ENCODE data around the gene LDLRAD4. TPM values are rescaled to one million over a fixed set of nuclear protein-coding genes. Genes with fewer than 3 reads are reported as not detected.

LDLRAD4 gene
- 3.0 TPM for total RNA-seq

DNA sequence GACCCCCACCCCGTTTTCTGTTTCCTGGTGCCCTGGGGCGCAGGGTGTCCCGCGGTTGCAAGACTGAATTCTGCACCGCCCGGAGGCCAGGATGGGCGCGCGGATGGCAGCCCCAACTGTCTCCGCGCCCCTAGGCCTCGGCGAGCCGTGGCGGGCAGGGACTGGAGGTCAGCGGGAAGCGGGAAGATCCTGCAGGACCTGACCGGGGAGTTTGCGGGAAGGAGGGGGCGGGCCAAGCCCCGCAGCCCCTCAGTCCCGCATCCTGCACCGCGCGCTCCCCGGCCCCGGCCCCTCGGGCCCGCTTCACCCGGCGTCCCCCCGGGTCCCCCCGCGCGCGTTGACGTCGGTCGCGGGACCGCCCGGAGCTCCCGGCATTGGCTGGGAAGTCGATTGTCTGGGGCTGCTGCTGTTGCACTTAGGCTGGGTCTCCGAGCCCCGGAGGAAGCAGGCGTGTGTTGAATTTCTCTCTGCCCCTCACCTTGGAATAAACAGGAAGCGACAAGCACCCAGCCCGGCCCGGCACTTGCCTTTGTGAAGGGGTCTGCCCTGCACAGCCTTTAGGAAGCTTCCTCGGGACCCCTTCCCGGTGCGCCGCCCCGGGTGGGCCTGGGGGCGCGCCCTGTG, at the start of gene LDLRAD4:
Gene LDLRAD4, plus strand, starts transcription at position 393 of the 624 bp plus-strand sequence.
- ATAC-seq: peak; percentile 7

DNA sequence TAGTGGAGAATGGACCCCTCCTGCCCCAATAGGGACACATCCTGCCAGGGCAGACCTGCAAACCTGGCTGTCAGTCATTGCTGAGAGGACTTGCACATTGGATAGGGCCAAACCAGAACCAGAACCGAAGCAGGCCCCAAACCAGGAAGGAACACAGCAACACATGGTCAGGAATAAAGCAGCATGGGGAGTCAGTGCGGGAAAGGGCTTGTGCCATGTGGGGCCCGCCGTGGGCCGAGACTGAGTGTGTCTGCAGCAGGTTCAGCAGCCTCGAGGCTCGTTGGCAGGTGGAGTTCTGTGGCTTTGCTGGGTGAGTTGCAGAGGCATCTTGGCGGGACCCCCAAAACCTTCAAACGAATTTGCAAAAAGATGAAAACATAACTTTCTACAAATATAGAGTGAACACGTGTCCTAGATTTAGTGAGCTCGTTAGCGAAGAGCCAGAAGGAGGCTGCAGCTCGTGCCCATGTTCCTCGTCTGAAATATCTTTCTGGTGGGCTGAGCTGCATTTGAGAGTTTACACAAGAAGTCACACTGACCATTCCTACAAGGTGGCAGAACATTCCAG, 44.9 kb upstream of the LDLRAD4 start:
- no peak for ATAC-seq

DNA sequence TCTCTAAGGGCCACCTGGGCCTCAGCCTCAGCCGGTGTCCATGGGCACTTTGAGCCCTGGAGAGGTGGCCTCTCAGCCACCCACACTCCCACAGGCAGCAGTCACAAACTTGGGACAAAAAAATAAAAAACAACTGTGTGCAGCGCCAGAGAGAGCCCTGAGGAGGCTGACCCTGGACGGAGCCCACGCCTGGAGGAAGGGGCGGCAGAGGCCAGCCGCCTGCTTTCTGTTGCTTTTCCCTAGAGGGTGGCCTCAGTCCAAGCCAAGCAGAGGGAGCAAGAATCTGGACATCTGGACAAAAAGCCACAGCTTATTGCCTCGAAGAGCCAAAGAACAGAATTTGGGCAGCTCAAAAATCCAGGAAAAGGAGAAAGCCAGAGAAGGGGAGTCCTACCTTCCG, 43.3 kb upstream of the LDLRAD4 start:
- ATAC-seq: no peak

DNA sequence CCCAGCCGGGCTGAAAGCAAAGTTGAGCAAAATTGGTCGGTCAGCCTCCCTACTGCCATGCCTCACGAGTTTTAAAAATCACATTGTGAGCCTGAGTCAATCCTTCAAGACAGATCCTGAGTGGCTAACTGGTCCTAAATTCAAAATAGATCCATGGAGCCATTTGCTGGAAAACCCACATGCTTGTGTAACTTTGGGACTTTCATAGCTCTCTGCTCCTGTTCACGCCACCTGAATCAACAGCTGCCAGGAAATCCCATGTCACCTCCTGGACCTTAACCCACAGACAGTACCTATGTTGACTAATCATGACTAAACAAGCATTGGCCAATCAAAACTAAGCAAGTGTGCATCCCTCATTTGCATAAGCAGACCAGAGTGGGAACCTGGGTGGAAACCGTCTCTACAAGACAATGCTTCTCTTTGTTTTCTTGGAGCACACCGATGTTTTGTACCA, 42.8 kb upstream of the LDLRAD4 start:
- ATAC-seq: no peak

DNA sequence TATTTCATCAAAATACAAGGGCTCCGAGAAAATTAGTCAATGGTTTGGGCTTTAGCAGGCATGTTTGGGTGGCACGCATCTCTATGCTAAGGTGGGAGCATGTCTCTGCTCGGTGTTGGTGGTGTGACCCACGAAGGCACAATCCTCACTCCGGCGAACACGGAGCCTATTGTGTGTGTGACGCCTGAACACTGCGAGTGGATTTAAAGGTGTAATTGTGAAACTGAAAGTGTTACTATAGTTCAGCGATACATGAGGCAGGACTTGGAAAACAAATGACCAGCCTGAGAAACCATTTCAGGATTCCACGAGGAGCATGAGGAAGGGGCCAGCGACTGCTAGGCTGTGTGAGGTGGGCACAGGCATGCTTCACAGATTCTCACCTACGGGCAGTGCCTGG, 41.7 kb upstream of the LDLRAD4 start:
- ATAC-seq: no peak

DNA sequence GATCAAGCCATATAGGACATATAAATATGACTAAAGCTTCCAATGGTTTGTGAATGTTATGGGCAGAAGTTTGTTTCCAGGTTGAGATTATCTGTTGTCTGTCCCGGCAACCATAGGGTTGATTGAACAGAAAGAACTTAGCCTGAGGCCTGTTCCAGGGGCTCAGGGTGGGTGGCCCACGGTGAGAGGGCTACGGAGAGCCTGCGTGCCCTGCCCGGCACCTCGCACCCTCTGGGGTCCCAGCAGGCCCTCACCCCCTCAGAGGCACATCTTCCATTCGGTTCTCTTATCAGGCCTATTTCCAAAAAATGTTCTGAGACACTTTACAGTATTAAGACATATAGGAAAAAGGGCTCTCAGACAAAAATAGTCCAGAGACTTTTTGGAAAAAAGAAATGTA, 40.4 kb upstream of the LDLRAD4 start:
- ATAC-seq: no peak

DNA sequence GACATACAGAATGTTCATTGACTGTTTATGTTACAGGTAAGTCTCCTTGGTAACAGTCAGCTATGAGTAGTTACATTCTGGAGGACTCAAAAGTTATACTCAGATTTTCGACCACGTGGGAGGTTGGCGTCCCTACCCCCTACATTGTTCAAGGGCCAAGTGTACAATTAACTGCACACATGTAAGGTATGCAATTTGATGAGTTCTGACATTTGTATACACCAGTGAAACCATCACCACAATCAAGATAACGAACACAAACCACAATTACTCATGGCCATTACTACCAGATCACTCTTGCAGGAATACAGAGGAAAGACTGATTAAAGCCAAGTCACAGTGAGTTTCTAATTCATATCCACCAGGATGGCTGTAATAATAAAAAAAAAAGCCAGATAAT, 39.6 kb upstream of the LDLRAD4 start:
- ATAC-seq: no peak

DNA sequence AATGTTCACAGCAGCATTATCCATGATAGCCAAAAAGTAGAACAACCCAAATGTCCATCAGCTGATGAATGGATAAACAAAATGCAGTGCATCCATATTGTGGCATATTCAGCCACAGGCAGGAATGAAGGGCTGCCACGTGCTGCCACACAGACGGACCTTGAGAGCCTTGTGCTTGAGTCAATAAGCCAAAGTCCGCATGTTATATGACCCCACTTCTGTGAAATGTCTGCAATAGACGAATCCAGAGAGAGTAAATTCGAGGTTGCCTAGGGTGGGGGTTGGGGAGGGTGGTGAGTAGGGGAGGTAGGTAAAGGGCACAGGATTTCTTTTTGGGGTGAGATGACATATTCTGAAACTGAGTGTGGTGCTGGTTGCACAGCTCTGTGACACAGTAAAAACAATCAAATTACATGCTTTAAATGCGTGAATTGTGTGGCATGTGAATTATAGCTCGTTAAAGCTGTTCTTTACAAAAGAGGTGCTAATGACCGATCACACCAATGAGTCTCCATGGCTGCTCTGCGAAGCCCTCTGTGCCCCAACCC, 38.9 kb upstream of the LDLRAD4 start:
- ATAC-seq: no peak

DNA sequence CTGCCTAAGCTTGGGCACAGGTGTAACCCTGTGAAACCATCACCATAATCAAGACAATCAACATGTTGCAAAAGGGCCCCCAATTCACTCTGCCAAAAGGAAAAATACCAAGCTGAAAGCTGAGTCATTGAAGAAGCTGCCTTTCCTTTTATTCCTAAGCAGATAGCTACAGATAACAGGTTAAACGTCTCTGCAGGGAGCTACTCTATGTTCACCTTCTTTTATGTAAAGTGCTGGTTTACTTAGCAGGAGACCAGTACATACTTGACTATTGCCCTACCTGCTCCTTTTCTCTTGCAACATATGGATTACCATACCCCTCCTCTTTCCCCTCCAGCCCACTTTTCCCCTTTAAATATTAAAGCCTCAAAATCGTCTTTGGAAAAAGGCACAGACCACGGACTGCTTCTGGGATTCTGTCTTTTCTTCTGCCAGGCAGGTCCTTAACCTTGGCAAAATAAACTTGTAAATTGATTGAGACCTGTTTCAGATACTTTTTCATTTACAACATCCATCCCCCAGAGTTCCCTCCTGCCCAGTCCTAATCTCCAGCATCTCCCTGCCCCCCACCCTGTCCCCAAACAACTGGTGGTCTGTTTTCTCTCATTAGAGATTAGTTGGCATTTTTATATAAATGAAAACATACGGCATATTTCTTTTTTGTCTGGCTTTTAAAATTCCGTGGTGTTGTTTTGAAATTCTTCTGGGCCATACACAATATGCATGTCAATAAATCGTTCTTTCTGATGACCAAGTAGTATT, 37.8 kb upstream of the LDLRAD4 start:
- no peak for ATAC-seq

DNA sequence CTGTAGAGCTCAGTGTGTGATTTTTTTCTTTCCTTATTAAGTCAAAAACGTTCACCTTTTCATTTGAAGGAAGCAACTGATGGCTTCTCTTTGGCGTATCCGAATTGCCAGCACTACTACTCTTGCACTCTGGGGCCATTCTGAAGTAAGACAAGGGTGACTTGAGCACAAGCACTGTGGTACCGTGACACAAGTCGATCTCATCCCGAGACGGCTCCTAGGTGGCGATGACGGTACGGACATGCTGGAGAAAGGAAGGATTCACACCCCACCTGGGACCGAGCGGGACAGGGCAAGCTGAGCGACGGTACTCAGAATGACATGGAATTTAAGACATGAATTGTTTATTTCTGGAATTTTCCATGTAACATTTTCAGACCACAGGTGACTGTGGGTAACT, 36.8 kb upstream of the LDLRAD4 start:
- ATAC-seq: no peak

DNA sequence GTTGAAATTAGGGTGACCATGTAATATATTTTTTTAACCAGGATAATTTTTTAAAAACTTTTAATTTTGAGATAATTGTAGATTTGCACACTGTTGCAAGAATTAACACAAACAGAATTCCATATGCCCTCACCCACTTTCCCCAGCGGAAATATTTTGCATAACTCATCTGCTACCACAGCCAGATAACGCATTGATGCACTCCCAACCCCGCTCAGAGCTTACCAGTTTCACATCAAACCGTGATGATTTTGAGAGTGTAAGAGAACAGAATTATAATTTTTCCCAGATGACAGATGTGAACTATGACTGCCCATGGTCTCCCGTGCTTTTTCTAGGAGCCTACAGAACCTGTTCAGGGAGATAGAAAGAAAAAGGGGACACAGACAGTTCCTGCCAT, 35.2 kb upstream of the LDLRAD4 start:
- ATAC-seq: no peak

DNA sequence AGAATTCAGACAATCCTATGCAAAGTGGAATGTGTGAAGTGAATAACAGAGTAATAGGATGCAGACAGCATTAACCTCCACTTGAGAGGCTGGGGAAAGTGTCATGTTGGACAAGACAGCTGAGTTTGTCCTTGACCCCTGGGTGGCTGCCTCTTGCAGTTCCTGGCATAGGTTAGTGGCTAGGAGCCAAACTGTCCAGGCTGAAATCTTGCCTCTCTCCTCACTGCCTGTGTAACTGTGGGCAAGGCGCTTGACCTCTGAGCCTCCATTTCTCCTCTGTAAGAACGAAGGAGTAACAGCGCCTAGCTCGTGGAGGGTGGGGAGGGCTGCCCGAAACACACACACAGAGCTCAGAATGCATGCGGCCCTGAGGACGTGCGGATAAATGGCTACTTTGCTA, 34.8 kb upstream of the LDLRAD4 start:
- no peak for ATAC-seq

DNA sequence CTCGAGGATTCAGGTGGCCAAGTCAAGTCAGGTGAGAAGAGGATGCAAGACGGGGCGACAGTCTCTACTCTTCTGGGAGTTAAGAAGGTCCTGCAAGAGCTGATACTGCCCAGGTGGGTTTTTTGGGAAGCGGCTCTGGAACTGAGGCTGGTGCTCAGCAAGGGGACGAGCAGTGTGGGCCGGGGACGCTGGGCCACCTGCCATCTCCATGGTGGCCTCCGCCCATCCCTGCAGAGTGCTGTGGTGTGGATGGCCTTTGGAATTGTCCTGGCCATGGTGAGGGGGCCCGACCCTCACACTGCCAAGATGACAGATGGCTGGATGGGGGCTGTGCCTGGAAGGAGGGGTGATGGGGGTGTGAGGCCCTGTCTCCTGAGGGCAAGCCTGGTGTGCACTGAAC, 34.2 kb upstream of the LDLRAD4 start:
- ATAC-seq: peak; percentile 15

DNA sequence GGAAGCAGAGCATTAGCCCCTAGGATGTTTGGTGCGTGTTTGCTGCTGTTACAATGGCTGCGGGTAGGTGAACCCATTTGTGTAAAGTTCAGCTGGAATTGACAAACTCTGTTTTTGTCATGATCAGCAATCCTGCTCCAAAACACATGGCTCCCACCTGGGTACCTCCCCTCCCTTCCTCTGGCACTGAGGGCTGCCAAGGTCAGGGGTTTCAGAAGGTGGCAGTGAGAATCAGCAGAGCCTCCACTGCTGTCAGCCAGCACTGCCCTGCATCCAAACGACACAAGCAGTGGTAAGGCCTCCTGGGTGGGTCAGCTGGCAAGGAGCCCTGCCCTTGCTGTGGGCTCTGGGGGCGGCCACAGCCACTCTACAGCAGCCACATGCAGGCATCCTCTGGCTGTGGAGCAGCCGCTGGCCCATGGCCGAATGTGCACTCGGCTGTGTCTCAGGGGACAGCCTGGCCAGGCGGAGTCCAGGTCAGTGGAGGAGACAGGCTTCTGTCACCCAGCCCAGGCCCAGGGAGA, 32.8 kb upstream of the LDLRAD4 start:
- ATAC-seq: no peak

DNA sequence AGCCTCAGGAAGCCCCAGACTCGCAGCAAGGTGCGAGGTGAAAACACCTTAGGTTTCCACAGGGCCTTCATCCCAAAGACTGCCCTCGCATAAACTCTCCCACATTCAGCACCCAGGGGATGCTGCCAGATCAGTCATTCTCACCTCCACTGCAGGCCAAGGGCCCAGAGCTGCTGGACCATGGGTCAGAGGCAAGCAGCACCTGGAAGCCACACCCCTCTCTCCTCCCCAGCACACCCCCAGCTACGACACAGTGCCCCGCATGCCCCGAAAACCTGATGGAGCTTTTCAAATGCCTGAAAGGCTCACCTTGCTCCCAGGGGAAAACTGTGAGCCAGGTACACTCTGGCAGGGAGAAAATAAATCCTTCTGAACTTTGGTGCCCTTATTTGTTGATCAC, 31.9 kb upstream of the LDLRAD4 start:
- ATAC-seq: no peak

DNA sequence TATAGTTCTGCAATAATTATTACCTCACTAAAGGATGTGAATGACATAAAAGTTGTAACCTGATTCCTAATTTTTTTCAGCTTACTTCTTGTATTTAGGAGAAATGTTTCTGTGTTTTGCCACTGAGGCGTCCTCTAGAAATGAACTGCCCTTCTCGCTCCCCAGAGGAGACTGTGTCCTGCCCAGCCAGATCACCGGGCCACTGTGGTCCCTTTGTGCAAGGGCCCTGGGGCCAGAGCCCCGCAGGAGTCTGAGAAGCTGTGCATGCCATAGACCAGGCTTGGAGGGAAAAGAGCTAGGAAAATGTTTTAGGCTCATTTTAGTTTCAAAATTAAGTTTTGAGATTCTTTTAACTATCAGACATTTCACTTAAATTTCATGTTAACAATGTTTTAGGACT, 31.1 kb upstream of the LDLRAD4 start:
- no peak for ATAC-seq

DNA sequence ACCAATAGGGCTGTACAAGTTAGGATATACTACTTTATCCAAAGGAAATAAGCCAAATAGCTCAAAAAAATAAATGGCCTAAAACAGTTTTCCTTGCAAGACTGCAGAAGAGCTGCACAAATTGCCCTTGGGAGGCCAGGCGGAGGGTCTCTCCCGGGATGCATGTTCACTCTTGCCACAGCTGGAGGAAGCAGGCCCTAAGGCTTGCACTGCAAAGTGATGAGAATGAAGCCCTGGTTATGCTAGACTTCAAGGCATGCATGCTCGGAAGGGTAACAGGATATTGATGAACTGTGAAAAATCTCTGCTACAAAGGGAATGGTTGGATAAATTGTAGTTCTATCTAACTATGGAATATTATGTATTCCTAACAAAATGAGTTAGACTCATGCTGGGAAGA, 27.5 kb upstream of the LDLRAD4 start:
- no peak for ATAC-seq

DNA sequence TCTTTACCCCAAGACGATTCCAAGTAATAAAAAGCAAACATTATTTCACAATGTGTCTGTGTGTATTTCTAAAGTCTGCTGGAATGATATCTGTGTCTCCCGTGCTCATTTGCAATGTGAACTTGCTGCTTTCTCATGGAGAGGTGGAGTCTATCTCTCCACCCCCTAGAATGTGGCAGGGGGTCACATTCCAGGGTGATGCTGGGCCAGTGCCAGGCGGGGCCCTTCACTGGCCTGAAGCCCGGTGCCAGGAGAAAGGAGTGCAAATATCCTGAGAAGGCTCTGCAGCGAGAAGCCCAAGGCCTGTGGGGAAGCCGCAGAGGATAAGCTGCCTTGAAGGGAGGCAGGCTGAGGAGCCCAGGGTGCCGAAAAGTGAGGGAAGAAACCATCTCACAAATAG, 26.8 kb upstream of the LDLRAD4 start:
- ATAC-seq: no peak

DNA sequence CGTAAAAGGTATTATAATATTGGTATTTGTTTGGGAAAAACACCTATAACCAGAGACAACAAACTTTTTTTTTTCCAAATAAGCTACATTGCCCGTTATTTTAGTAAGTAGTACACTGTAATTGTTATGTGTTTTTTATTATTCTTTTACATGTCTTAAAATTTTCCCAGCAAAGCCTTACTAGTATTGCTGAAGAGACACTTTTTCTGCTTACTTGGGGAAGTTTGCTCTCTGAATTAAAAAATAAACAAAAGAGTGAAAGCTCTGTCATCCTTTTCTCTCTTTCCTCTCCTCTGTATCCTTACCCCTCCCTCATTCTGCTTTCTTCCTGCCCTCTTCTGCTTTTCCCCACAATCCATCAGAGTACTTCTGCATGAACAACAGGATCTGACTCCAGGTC, 25.6 kb upstream of the LDLRAD4 start:
- ATAC-seq: no peak

DNA sequence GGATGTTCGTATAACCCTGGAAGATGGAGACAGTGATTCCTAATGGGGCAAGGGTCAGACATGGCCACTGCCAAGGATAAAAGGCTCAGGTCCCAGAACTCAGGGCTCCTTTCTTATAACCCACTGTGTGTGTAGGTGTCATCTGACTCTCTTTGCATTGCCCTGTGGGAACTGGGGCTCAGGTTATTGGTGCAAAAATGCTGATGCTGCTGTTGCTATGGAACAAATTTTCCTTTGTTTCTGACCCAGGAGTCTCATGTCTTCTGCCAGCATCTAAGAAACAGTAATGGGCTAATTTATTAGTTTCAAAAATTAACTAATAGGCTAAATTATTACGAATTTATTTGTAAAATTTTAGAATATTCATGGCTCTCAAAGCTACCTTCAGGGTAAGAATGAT, 24.3 kb upstream of the LDLRAD4 start:
- no peak for ATAC-seq

DNA sequence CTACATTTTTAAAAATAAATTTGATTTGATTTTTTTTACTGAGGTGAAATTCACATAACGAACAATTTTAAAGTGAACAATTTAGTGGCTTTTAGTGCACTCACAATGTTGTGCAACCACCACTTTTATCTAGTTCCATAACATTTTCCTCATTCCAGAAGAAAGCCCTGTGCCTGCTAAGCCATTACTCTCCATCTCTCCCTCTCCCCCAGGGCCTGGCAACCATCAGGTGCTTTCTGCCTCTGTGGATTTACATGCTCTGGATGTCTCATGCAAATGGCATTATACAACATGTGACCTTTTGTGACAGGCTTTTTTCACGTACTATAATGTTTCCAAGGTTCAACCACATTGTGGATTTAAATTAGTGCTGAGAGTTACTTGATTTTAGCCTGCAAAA, 19.9 kb upstream of the LDLRAD4 start:
- ATAC-seq: no peak

DNA sequence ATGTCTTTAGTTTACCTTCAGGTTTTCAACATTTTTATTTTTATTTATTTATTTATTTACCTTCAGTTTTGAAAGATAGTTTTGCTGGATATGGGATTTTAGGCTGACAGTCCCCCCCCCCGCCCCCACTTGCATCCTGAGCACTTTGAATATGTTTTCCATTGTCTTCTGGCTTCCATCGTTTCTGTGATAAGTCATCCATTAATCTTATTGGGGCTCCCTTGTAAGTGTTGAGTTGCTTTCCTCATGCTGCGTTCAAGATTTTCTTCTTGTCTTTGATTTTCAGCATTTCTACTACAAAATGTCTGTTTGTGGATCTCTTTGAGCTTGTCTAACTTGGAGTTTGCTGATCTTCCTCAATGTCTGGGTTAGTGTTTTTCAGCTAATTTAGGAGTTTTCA, 19.4 kb upstream of the LDLRAD4 start:
- no peak for ATAC-seq

DNA sequence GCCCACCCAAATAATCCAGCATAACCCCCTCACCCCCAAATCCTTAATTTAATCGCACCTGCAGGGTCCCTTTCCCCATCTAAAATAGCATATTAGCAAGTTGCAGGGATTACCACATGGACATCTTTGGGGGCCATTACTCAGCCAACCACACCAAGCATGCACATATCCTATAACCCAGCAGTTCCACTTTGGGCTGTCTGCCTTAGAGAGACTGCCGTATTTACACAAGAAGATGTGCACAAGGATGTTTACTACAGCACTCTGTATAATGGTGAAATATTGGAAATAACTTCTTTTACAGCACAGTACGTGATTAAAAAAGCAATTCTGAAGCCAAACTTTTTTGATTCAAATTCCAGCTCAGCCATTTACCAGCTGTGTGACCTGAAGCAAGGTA, 17.3 kb upstream of the LDLRAD4 start:
- ATAC-seq: no peak

DNA sequence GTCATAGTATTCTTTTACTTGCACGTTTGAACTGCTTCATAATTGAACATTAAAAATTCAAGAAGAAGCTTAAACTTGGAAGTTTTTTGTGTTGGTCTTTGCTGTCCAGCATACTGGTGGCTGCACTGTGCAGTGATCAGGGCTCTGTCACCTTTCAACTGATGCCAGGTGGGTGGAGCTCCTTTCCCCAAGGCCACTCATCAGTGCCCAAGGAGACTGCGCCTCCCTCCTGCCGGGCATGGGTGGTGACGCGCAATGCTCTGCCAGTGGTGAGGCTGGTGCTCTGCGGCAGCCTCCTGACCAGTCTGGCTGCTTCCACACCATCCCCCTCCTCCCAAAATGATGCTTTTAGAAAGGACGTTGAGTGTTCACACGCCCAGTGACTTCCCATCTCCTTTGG, 16.0 kb upstream of the LDLRAD4 start:
- ATAC-seq: no peak

All from esophagus mucosa (tissue), 1 donor.